Retinal pigment epithelial cell (primary cell): Measurements from ENCODE around the gene DICER1.

ENCODE experiments used
- DNase-seq: peaks from one replicate; pipeline ENCODE4 v3.0.0-alpha.2; 2010; ENCODE audit warnings: low read depth
- H3K4me3 ChIP-seq: 2 replicates; pipeline ENCODE4 v1.5.1; 2011; ENCODE audit warnings: mild to moderate bottlenecking, low read length, control low read depth, moderate library complexity
- CTCF ChIP-seq: conservative IDR thresholded peaks from 2 replicates; pipeline ENCODE4 v1.5.1; 2011; ENCODE audit warnings: low read depth, low read length, control low read depth, inconsistent platforms

The DICER1 gene

GRCh38 chr14:95157048-95157326, 342 bp downstream of the DICER1 start:
- DNase-seq = no peak
- no peak for TF ChIP-seq CTCF
- H3K4me3 ChIP-seq = peak overlapping the region; percentile 74

DNA sequence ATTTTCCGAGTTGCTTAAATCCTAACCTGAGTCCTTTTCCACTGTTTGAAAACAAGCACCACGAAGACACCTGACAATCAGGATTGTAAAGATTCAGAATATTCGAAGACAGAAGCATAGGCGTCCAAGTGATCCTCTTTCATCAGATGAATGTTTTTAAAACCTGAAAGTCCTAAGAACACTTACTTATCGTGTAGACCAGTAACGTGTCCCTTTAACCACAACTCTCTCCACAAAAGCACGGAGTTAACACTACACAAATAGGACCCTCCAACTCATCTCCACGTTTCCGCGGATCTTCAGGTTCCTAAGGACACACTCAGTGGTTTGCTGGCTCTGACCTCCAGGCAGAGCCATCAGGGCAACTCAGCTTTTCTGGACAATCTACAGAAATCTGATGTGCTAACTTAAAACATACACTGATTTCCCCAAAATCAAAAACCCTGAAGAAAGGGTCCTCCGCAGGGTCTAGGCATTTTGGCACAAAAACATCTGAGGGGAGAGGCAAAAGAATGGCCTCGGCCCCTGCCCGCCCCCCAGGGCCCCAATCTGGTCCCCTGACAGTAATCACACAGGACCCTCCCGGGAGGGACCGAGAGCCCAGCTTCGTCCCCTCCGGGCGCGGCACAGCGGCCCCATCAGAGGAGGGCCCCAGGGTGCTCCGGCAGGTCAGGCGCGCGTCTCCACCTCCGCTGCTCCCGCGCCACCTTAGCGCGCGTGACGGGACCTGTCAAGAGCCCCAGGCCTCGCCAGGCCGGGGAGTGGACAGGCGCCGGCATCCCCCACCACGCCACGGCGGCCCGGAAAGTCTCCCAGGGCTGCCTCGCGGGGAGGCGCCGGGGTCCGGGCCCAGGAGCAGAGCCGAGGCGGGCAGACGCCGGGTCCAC, 925 bp downstream of the DICER1 start:
- TF ChIP-seq CTCF = no peak
- no peak for DNase-seq
- peak overlapping the region; percentile 74 for H3K4me3 ChIP-seq

GRCh38 chr14:95155045-95155444, 2.3 kb downstream of the DICER1 start:
- DNase-seq = no peak
- no peak for TF ChIP-seq CTCF
- no peak overlapping the region for H3K4me3 ChIP-seq

- DNase-seq = no peak
- no peak overlapping the region for H3K4me3 ChIP-seq
- TF ChIP-seq CTCF = no peak
These were observed 3.5 kb downstream of the DICER1 start for GRCh38 chr14:95153866-95154265.

GRCh38 chr14:95151561-95151960, 5.8 kb downstream of the DICER1 start:
- no peak for TF ChIP-seq CTCF
- DNase-seq = no peak
- no peak overlapping the region for H3K4me3 ChIP-seq

GRCh38 chr14:95150910-95151309, 6.4 kb downstream of the DICER1 start:
- TF ChIP-seq CTCF = no peak
- H3K4me3 ChIP-seq = no peak overlapping the region
- no peak for DNase-seq

- DNase-seq = no peak
- no peak overlapping the region for H3K4me3 ChIP-seq
- no peak for TF ChIP-seq CTCF
These were observed 7.9 kb downstream of the DICER1 start for GRCh38 chr14:95149441-95149840.
